DOHH2 (cell line): ENCODE data around the gene ADAM8.

Experiments used
- H3F3A ChIP-seq: fragments of 200-600 bp; sonication (generic), shearing (Covaris generic); 2 replicates; pipeline ENCODE4 v1.6.0; 2016; ENCODE audit warnings: antibody characterized with exemption, mild to moderate bottlenecking; ENCODE audit not compliant: control insufficient read depth, insufficient read depth
- H3K27ac ChIP-seq: fragments of 200-600 bp; sonication (generic); 2 replicates; pipeline ENCODE4 v1.5.1; 2014; ENCODE audit warnings: low read depth, mild to moderate bottlenecking, low read length, moderate library complexity
- H3K27me3 ChIP-seq: fragments of 200-600 bp; sonication (generic); 2 replicates; pipeline ENCODE4 v1.6.1; 2014; ENCODE audit warnings: mild to moderate bottlenecking, low read length, mixed read lengths; ENCODE audit not compliant: control insufficient read depth
- H3K36me3 ChIP-seq: fragments of 200-600 bp; sonication (generic); 2 replicates; pipeline ENCODE4 v1.6.1; 2014; ENCODE audit warnings: mild to moderate bottlenecking, low read length, moderate library complexity, mixed read lengths; ENCODE audit not compliant: control insufficient read depth
- H3K4me1 ChIP-seq: fragments of 200-600 bp; sonication (generic); 2 replicates; pipeline ENCODE4 v1.6.1; 2014; ENCODE audit warnings: mild to moderate bottlenecking, low read length, mixed read lengths; ENCODE audit not compliant: control insufficient read depth
- H3K4me2 ChIP-seq: fragments of 200-600 bp; sonication (generic); 2 replicates; pipeline ENCODE4 v1.6.0; 2014; ENCODE audit warnings: mild to moderate bottlenecking, low read length, moderate library complexity
- H3K4me3 ChIP-seq: fragments of 200-600 bp; sonication (generic); 2 replicates; pipeline ENCODE4 v1.5.1; 2014; ENCODE audit warnings: mild to moderate bottlenecking, low read length, mixed read lengths
- H3K79me2 ChIP-seq: fragments of 200-600 bp; sonication (generic); 2 replicates; pipeline ENCODE4 v1.6.1; 2014; ENCODE audit warnings: mild to moderate bottlenecking, low read length, mixed read lengths; ENCODE audit not compliant: control insufficient read depth
- H3K9me2 ChIP-seq: fragments of 200-600 bp; sonication (generic); replicated peaks from 2 replicates; pipeline ENCODE4 v1.6.1; 2014; ENCODE audit warnings: mild to moderate bottlenecking, low read length, mixed read lengths; ENCODE audit not compliant: control insufficient read depth
- H3K9me3 ChIP-seq: fragments of 200-600 bp; sonication (generic); 2 replicates; pipeline ENCODE4 v1.6.1; 2014; ENCODE audit warnings: antibody characterized with exemption, low read length, mixed read lengths; ENCODE audit not compliant: control insufficient read depth, insufficient read depth
- H4K20me1 ChIP-seq: fragments of 200-600 bp; sonication (generic); 2 replicates; pipeline ENCODE4 v1.6.0; 2014; ENCODE audit warnings: low read depth, mild to moderate bottlenecking, antibody characterized with exemption, low read length, moderate library complexity; ENCODE audit not compliant: control insufficient read depth, insufficient read depth
- EZH2phosphoT487 ChIP-seq: fragments of 200-600 bp; sonication (generic); IDR thresholded peaks from 2 replicates; pipeline ENCODE4 v1.6.1; 2017; ENCODE audit warnings: borderline replicate concordance, mild to moderate bottlenecking, antibody characterized with exemption, low read length, moderate library complexity, mixed read lengths
- TF ChIP-seq, protein P1 (sequence below): fragments of 200-600 bp; sonication (generic); IDR thresholded peaks from one replicate; pipeline ENCODE4 v1.5.1; 2014; ENCODE audit warnings: antibody characterized with exemption, mild to moderate bottlenecking, low read depth, low read length; ENCODE audit not compliant: poor library complexity, severe bottlenecking

ADAM8 gene

DNA sequence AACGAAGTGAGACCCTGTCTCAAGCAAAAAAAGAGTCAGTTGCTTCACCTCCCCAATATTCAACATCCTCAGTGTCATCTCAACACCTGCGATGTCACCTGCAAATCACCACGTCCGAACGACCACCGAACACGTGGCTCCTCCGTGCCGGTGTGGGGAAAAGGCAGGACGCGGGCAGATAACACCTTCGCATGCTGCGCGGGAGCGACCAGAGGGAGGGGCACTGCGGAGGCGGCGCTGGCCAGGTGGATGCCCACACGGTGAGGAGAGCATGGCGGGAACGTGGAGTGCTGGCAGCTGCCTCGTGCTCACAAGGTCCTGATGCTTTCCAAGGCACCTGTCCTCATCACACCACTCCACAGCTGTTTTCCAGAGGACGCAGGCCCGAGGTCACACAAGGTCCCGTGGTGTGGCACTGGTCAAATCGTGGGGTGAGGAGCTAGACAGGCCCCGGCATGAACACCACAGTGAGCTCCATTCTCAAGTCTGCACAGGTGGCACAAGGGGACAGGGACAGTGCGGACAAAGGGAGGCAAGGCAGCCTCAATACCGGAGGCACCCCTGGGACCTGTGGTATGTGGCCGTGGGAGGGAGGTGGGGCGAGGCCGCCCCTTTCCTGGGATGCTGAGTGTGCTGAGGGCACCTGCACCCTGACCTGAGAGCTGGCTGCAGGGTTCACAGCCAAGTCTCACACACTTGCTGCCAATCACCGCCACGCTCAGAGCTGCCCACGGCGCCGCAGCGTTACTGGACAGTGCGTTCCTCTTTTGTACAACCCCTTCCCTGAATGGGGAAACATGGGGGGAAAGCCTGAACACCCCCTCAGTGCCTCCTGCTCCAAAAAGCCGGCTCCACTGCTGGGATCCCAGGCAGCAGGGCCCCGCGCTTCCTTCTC lies 19.0 kb upstream of the ADAM8 start:
- peaks cover 74% of the 10 kb centered on the region for H3K36me3 ChIP-seq
- TF ChIP-seq EZH2phosphoT487 = no peak
- TF ChIP-seq, protein P1, sequence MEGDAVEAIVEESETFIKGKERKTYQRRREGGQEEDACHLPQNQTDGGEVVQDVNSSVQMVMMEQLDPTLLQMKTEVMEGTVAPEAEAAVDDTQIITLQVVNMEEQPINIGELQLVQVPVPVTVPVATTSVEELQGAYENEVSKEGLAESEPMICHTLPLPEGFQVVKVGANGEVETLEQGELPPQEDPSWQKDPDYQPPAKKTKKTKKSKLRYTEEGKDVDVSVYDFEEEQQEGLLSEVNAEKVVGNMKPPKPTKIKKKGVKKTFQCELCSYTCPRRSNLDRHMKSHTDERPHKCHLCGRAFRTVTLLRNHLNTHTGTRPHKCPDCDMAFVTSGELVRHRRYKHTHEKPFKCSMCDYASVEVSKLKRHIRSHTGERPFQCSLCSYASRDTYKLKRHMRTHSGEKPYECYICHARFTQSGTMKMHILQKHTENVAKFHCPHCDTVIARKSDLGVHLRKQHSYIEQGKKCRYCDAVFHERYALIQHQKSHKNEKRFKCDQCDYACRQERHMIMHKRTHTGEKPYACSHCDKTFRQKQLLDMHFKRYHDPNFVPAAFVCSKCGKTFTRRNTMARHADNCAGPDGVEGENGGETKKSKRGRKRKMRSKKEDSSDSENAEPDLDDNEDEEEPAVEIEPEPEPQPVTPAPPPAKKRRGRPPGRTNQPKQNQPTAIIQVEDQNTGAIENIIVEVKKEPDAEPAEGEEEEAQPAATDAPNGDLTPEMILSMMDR = no peak

DNA sequence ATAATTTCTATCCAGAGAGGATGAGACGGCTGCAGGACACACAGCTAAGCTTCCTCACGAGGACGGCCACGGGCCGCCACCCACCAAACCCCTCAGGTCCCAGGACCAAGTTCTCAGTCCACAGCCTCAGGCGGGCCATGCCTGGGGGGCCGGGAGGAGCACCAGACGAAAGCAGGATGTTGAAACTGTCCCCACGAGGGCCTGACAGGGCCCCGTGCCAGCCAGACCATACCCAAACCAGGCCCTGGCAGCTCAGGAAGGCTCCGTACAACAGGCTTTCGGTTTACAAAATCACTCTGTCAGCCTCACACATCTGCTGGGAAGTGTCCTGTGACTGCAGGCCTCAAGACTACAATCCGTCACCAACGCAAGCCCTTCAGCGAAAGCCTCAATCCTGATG lies 17.5 kb upstream of the ADAM8 start:
- H3K27ac ChIP-seq = no peak overlapping the region
- no peaks in the 10 kb centered on the region for H3K9me3 ChIP-seq
- H3K79me2 ChIP-seq = no peaks in the 10 kb centered on the region
- no peaks in the 10 kb centered on the region for H3K4me1 ChIP-seq
- no peak overlapping the region for H3K4me2 ChIP-seq
- H3K4me3 ChIP-seq = no peak overlapping the region
- H3K27me3 ChIP-seq = no peaks in the 10 kb centered on the region
- H3F3A ChIP-seq = no peaks in the 10 kb centered on the region
- H4K20me1 ChIP-seq = no peaks in the 10 kb centered on the region
- H3K9me2 ChIP-seq = no peaks in the 10 kb centered on the region
- H3K36me3 ChIP-seq = peaks cover 61% of the 10 kb centered on the region
- no peak for TF ChIP-seq EZH2phosphoT487
- TF ChIP-seq, protein P1 = no peak

More for the DNA sequence above, 19.0 kb upstream of the ADAM8 start:
- Histone ChIP-seq H4K20me1 (no peaks in the 10 kb centered on the region), H3K9me3 (no peaks in the 10 kb centered on the region), H3K27ac (no peak overlapping the region), H3K4me3 (no peak overlapping the region), H3K4me1 (no peaks in the 10 kb centered on the region), H3K27me3 (no peaks in the 10 kb centered on the region), H3F3A (no peaks in the 10 kb centered on the region), H3K9me2 (no peaks in the 10 kb centered on the region), H3K79me2 (no peaks in the 10 kb centered on the region), H3K4me2 (no peak overlapping the region)

DNA sequence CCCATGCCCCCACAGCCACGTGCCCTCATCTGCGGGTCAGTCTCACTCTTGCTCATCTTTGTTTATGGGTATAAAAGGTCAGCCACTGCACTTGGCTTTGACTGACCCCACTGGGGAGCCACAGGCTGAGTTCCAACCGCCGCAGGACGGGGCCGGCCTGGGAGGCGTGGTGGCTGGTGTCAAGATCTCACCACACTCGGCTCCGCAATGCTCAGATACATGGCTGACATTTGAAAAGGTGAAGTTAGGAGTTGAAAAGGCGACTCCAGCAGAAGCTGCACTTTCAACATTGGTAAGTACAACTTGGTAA lies 17.1 kb upstream of the ADAM8 start:
- Histone ChIP-seq H3K4me1 (no peaks in the 10 kb centered on the region), H3K4me3 (no peak overlapping the region), H3K4me2 (no peak overlapping the region), H3K9me2 (no peaks in the 10 kb centered on the region), H4K20me1 (no peaks in the 10 kb centered on the region), H3F3A (no peaks in the 10 kb centered on the region), H3K36me3 (peaks cover 61% of the 10 kb centered on the region), H3K27ac (no peak overlapping the region), H3K27me3 (no peaks in the 10 kb centered on the region), H3K79me2 (no peaks in the 10 kb centered on the region), H3K9me3 (no peaks in the 10 kb centered on the region)
- TF ChIP-seq EZH2phosphoT487 = no peak
- TF ChIP-seq, protein P1 = no peak
